HG02938 (cell line): ENCODE measurements around the gene EIF3CL.
"Not testable (repeated sequence)": the region's sequence is repeated elsewhere in the genome, so short reads cannot be mapped to it uniquely, and the experiment has no call there.

Experiments
- ATAC-seq: cut with Tn5 transposase; IDR thresholded peaks from one replicate; pipeline ENCODE4 v1.9.1; 2021; ENCODE audit warnings: mild to moderate bottlenecking, moderate library complexity; ENCODE audit not compliant: unreplicated experiment

EIF3CL gene

DNA sequence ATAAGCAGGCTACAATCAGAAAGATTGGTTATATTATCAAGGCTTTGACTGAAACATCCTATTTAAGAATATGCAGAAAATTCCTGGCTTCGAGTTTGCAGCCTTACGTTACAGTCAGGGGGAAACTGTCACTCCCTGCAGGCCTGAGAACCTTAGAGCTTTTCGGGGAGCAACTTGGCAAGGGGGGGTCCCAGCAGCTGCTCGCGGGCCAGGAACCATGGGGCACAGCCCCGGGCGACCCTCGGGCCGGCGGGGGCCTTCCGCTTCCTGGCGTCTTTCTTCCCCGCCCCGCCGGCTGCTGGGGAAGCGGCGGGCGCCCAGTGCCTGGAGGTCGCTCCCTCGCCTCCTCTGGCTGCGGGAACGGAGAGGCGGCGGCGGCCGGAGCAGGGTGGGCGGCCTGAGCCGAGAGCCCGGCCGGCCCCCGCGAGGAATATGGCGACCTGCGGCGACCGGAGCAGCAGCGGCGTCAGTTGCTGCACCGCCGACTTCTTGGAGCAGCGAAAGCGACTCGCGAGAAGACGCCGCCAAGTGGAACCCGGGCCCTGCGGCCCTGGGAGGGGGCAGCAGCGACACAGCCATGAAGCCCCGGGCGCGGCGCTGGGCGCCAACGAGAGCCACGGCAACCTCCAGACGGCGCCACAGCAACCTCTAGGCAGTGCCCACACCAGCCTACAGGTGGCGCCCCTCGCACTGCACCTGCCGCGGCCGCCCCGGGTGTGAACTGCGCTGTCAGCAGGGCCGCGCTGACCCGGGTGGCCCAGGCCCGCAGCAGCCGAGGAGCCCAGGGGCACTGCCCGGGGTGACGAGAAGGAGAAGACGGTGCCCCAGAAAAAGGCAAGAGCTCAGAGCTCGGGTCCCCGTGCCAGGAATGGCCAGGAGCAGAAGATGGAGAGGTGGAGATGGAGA is 39.1 kb downstream of the EIF3CL start:
- ATAC-seq = peak; percentile 76

- not testable (repeated sequence) for ATAC-seq
Observed at GRCh38 chr16:28363408-28363807, 40.2 kb downstream of the EIF3CL start, which contains the start of gene NPIPB6. NPIPB6 (minus strand) TSS chr16:28363508; CDS start chr16:28362822, 686 bp downstream.

GRCh38 chr16:28362600-28362999 is 41.0 kb downstream of the EIF3CL start:
- ATAC-seq = not testable (repeated sequence)

DNA sequence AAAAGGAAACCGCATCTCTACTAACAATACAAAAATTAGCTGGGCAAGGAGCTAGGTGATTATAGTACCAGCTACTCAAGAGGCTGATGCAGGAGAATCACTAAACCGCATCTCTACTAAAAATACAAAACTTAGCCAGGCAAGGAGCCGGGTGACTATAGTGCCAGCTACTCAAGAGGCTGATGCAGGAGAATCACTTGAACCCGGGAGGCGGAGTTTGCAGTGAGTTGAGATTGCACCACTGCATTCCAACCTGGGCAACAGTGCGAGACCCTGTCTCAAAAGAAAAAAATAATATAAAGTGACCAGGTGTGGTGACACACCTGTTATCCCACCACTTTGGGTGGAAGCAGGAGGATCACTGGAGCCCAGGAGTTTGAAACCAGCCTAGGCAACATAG is 65.4 kb downstream of the EIF3CL start:
- not testable (repeated sequence) for ATAC-seq

- ATAC-seq = not testable (repeated sequence)
Observed at GRCh38 chr16:28336940-28337710, 66.5 kb downstream of the EIF3CL start.

GRCh38 chr16:28335678-28336077 is 68.0 kb downstream of the EIF3CL start:
- not testable (repeated sequence) for ATAC-seq

DNA sequence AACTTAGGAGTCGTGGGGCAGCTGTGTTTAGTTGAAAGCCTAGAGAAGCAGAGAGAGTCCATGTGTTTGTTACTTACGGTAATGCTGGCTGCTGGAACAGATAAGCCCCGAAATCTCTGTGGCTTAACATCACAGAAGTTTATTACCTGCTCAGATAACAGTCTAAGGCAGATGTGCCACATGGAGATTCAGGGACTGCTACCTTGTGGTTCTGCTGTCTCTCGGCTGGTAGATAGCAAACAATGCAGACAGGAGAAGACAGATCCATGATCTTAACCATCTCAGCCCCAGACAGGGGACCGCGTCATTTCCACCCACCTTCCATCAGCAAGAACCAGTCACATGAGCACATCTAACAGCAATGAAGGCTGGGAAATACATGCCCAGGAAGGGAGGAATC is 71.0 kb downstream of the EIF3CL start:
- not testable (repeated sequence) for ATAC-seq

DNA sequence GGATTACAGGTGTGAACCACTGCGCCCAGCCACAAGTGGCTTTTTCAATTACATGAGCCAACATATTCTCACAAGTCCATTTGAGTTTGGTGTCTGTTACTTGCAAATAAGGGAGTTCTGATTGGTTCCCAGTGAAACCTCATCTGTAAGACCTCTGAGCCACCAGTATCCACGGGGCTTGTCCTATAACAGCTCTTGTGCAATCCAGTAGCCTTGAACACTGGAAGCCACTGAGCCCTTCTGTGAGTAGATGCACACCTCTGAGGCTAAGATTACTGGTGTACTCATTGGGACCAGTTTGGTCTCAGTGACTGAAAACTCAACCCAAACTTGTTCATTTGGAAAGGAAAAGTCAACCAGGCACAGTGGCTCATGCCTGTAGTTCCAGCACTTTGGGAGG is 72.7 kb downstream of the EIF3CL start:
- ATAC-seq = not testable (repeated sequence)

DNA sequence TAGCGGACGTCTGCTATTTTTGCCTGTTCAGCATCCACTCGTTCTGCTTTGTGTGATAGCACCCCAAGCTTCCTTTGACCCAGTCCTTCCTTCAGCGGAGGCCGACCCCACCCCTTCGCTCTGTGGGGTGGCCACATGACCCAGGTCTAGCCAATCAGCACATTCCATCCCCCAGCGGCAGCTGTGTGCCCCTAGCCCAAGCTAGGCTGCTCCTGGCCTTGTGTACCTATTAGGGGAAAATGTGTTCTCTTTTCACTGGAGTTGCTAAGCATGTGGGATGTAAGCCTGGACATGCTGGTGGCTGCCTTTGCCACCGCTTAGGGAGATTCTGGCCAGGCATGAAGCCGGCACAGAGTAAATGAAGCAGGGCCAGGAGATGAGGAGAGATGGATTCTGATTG is 73.4 kb downstream of the EIF3CL start:
- not testable (repeated sequence) for ATAC-seq
